Measurements from ENCODE around the gene SEMA7A. TPM values are rescaled to one million over a fixed set of nuclear protein-coding genes. Genes with fewer than 3 reads are reported as not detected.

SEMA7A gene
- total and polyA plus RNA-seq, 9 of the 15 experiments (the other 6 are each of a cell fraction or from before 2014, with no cell fraction given) = 0.04 to 8.2 (median 5.4) TPM; not detected in 1

DNA sequence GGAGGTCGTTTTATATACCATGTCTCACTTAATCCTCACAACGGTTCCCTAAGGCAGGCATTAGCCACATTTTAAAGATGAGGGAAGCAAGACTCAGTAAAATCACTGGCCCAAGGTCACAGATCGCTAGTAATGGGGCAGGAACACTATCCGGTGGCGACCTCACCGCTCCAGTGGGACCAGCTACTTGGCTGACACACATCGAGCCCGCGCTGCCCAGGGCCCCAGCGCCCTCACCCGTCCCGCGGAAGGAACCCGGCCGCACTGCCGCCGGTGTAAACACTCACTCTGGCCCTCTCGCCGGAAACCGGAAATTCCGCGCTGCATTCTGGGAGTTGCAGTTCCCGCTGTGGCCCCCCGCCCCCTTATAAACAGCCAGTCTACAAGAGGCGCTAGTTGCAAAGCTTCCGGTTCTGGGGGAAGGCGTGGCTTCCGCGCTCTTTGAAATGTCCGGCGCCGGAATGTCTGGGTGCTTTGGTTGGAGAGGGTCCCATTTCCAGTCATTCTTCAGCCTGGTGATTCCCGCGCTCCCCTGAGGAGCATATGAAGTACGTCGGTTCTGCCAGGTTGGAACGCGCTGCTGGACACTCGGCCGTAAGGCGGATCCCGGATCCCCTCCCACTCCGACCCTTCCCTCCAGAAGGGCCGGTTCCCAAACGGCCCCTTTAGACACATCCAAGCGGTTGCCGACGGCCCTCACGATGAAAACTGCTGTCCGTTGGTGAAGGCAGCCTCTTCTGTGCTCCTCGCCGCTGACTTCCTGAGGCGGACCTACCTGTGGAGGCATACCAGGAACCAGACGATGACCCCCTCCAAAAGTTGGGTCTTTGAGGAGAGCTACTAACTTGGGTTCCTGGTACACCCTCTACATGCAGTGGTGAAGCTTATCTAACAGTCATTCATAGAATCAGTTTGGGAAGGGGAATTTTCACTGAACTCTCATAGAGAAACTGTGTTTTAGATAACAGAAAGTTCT is 27.4 kb upstream of the SEMA7A start, which contains the start of gene UBL7 (continued):
- TF ChIP-seq ELF4 (CRISPR knock-in tag; IDR thresholded peaks at IDR 0.05) = no peak
- no peak for TF ChIP-seq ATF1 (CRISPR knock-in tag; IDR thresholded peaks at IDR 0.05)
- peak; percentile 62 for TF ChIP-seq ATF1 (tag; IDR thresholded peaks at IDR 0.05)
- peak; percentile 11; the same call in 1 of the 2 replicates for TF ChIP-seq DIDO1 (tag; IDR thresholded peaks at IDR 0.05; ENCODE audit: low read depth)
- peak; percentile 85 for TF ChIP-seq POLR2B (IDR thresholded peaks at IDR 0.05; ENCODE audit: low read depth, partially characterized antibody)
- no peak for TF ChIP-seq CBFA2T2 (conservative IDR thresholded peaks at IDR 0.05)
- TF ChIP-seq FOXJ2 (tag; IDR thresholded peaks at IDR 0.05) = peak; percentile 96
- TF ChIP-seq, protein P1, sequence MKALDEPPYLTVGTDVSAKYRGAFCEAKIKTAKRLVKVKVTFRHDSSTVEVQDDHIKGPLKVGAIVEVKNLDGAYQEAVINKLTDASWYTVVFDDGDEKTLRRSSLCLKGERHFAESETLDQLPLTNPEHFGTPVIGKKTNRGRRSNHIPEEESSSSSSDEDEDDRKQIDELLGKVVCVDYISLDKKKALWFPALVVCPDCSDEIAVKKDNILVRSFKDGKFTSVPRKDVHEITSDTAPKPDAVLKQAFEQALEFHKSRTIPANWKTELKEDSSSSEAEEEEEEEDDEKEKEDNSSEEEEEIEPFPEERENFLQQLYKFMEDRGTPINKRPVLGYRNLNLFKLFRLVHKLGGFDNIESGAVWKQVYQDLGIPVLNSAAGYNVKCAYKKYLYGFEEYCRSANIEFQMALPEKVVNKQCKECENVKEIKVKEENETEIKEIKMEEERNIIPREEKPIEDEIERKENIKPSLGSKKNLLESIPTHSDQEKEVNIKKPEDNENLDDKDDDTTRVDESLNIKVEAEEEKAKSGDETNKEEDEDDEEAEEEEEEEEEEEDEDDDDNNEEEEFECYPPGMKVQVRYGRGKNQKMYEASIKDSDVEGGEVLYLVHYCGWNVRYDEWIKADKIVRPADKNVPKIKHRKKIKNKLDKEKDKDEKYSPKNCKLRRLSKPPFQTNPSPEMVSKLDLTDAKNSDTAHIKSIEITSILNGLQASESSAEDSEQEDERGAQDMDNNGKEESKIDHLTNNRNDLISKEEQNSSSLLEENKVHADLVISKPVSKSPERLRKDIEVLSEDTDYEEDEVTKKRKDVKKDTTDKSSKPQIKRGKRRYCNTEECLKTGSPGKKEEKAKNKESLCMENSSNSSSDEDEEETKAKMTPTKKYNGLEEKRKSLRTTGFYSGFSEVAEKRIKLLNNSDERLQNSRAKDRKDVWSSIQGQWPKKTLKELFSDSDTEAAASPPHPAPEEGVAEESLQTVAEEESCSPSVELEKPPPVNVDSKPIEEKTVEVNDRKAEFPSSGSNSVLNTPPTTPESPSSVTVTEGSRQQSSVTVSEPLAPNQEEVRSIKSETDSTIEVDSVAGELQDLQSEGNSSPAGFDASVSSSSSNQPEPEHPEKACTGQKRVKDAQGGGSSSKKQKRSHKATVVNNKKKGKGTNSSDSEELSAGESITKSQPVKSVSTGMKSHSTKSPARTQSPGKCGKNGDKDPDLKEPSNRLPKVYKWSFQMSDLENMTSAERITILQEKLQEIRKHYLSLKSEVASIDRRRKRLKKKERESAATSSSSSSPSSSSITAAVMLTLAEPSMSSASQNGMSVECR (CRISPR knock-in tag; IDR thresholded peaks at IDR 0.05) = peak; percentile 48; the same call in 1 of the 2 replicates
- peak; percentile 98 for TF ChIP-seq GABPB1 (CRISPR knock-in tag; IDR thresholded peaks at IDR 0.05)
- no peak for TF ChIP-seq PHTF2 (CRISPR knock-in tag; IDR thresholded peaks at IDR 0.05)
- TF ChIP-seq ZNF589 (CRISPR knock-in tag; IDR thresholded peaks at IDR 0.05; ENCODE audit: low read depth) = peak; percentile 31; the same call in 1 of the 2 replicates
- TF ChIP-seq PYGO2 (tag; IDR thresholded peaks at IDR 0.05) = no peak
- no peak for TF ChIP-seq ERF (CRISPR knock-in tag; IDR thresholded peaks at IDR 0.05)
- no peak for TF ChIP-seq ZNF316 (IDR thresholded peaks at IDR 0.05)
- TF ChIP-seq FOXA1 (IDR thresholded peaks at IDR 0.05; ENCODE audit: borderline replicate concordance) = no peak
- TF ChIP-seq, protein P2, sequence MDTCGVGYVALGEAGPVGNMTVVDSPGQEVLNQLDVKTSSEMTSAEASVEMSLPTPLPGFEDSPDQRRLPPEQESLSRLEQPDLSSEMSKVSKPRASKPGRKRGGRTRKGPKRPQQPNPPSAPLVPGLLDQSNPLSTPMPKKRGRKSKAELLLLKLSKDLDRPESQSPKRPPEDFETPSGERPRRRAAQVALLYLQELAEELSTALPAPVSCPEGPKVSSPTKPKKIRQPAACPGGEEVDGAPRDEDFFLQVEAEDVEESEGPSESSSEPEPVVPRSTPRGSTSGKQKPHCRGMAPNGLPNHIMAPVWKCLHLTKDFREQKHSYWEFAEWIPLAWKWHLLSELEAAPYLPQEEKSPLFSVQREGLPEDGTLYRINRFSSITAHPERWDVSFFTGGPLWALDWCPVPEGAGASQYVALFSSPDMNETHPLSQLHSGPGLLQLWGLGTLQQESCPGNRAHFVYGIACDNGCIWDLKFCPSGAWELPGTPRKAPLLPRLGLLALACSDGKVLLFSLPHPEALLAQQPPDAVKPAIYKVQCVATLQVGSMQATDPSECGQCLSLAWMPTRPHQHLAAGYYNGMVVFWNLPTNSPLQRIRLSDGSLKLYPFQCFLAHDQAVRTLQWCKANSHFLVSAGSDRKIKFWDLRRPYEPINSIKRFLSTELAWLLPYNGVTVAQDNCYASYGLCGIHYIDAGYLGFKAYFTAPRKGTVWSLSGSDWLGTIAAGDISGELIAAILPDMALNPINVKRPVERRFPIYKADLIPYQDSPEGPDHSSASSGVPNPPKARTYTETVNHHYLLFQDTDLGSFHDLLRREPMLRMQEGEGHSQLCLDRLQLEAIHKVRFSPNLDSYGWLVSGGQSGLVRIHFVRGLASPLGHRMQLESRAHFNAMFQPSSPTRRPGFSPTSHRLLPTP (IDR thresholded peaks at IDR 0.05; ENCODE audit: borderline replicate concordance, extremely low read depth, insufficient read length) = no peak
- TF ChIP-seq, protein P3, sequence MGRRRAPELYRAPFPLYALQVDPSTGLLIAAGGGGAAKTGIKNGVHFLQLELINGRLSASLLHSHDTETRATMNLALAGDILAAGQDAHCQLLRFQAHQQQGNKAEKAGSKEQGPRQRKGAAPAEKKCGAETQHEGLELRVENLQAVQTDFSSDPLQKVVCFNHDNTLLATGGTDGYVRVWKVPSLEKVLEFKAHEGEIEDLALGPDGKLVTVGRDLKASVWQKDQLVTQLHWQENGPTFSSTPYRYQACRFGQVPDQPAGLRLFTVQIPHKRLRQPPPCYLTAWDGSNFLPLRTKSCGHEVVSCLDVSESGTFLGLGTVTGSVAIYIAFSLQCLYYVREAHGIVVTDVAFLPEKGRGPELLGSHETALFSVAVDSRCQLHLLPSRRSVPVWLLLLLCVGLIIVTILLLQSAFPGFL (CRISPR knock-in tag; IDR thresholded peaks at IDR 0.05) = no peak; the same call in 1 of the 2 replicates
- peak; percentile 39 for TF ChIP-seq LEF1 (IDR thresholded peaks at IDR 0.05)
- no peak for TF ChIP-seq ZNF232 (CRISPR knock-in tag; IDR thresholded peaks at IDR 0.05)
- peak; percentile 43; the same call in 1 of the 2 replicates for TF ChIP-seq SIN3B (IDR thresholded peaks at IDR 0.05; ENCODE audit: low read depth)

Data from K562 (cell line).